Measurements from ENCODE around the gene SLC12A9.

GRCh38 chr7:100829150-100829716 is 23.3 kb upstream of the SLC12A9 start:
- TF ChIP-seq CEBPB (IDR thresholded peaks at IDR 0.05; ENCODE audit: low read depth, low read length) (no peak), CTCF (conservative IDR thresholded peaks at IDR 0.05; ENCODE audit: low read depth, low read length) (no peak), RAD21 (IDR thresholded peaks at IDR 0.05; ENCODE audit: low read length) (no peak)

Measured in IMR-90 (cell line).